Epithelial cell of esophagus (primary cell): ENCODE results near the gene MUC5B.

Experiments
- DNase-seq: peaks from one replicate; pipeline ENCODE4 v3.0.0; 2010; ENCODE audit warnings: low read depth
- H3K4me3 ChIP-seq: 2 replicates; pipeline ENCODE4 v1.5.1; 2011; ENCODE audit warnings: mild to moderate bottlenecking, low read length, control low read depth
- TF ChIP-seq, protein P1 (sequence below): IDR thresholded peaks from 2 replicates; pipeline ENCODE4 v1.5.1; 2011; ENCODE audit warnings: low read depth, mild to moderate bottlenecking, low read length, control low read depth, inconsistent platforms; ENCODE audit not compliant: insufficient read depth; ENCODE audit errors: missing control alignments

Gene MUC5B

DNA sequence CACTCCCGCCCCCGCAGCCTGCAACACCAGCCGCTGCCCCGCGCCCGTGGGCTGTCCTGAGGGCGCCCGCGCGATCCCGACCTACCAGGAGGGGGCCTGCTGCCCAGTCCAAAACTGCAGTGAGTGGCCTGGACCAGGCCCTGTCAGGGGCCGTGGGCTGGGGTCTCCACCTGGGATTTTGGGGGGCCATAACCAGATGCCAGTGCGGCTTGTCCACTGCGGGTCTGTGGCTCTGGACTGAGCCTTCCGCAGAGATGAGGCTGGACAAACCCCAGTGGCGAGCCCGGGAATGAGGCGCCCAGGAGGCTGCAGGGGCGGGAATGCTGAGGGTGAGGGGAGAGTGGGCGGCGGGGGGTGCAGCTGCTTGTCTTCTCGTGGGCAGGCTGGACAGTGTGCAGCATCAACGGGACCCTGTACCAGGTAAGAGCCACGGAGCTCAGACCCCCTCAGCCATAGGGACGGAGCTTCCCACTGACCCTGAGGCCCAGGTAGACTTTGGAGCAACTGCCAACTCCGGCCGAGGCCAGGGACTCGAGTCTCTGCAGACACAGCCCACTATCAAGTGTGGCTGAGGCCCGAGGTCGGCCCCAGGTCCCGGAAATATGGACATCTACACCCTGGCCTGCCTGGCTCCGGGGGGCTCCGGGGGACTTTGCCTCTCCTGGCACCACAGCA is 24.8 kb upstream of the MUC5B start:
- TF ChIP-seq, protein P1, sequence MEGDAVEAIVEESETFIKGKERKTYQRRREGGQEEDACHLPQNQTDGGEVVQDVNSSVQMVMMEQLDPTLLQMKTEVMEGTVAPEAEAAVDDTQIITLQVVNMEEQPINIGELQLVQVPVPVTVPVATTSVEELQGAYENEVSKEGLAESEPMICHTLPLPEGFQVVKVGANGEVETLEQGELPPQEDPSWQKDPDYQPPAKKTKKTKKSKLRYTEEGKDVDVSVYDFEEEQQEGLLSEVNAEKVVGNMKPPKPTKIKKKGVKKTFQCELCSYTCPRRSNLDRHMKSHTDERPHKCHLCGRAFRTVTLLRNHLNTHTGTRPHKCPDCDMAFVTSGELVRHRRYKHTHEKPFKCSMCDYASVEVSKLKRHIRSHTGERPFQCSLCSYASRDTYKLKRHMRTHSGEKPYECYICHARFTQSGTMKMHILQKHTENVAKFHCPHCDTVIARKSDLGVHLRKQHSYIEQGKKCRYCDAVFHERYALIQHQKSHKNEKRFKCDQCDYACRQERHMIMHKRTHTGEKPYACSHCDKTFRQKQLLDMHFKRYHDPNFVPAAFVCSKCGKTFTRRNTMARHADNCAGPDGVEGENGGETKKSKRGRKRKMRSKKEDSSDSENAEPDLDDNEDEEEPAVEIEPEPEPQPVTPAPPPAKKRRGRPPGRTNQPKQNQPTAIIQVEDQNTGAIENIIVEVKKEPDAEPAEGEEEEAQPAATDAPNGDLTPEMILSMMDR, result no peak
- DNase-seq, result no peak
- no peak overlapping the region for H3K4me3 ChIP-seq

DNA sequence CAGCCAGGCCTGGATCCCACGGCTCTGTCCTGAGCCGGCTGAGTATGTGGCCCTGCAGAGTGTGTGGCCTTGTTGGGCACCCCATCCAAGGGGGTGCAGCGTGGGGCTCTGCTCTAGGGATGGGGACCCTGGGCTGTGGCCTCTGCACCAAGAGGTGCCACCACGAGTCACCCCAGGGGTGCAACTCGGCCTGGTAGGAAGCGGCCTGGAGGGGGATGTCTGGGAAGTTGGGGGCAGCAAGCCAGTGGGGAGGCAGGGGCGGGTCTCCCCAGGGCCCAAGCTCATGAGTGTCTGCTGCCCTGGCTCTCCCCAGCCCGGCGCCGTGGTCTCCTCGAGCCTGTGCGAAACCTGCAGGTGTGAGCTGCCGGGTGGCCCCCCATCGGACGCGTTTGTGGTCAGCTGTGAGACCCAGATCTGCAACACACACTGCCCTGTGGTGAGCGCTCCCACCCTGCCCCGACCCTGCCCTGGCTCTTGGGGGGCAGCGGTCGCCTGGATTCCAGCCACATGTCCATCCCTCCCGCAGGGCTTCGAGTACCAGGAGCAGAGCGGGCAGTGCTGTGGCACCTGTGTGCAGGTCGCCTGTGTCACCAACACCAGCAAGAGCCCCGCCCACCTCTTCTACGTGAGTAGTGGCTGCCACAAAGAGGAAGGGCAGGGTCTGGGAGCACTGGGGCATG is 24.2 kb upstream of the MUC5B start:
- DNase-seq, result no peak
- no peak overlapping the region for H3K4me3 ChIP-seq
- TF ChIP-seq, protein P1, result no peak

DNA sequence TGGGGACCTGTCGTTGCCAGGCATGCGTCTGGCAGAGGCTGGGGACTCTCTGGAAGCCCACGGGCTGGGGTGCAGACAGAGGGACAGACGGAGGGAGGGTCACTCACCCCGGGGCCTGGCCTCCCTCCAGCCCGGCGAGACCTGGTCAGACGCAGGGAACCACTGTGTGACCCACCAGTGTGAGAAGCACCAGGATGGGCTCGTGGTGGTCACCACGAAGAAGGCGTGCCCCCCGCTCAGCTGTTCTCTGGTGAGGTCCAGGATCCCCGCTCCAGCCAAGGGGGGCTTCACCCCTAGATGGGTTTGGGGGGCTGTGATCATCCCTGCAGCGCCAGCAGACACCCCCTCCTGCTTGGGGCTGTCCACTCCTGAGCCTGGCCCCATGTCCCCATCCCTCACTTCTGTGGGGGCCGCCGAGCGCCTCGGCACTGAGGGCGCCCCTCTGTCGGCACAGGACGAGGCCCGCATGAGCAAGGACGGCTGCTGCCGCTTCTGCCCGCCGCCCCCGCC is 23.6 kb upstream of the MUC5B start:
- TF ChIP-seq, protein P1, result no peak
- H3K4me3 ChIP-seq, result no peak overlapping the region
- DNase-seq, result no peak

DNA sequence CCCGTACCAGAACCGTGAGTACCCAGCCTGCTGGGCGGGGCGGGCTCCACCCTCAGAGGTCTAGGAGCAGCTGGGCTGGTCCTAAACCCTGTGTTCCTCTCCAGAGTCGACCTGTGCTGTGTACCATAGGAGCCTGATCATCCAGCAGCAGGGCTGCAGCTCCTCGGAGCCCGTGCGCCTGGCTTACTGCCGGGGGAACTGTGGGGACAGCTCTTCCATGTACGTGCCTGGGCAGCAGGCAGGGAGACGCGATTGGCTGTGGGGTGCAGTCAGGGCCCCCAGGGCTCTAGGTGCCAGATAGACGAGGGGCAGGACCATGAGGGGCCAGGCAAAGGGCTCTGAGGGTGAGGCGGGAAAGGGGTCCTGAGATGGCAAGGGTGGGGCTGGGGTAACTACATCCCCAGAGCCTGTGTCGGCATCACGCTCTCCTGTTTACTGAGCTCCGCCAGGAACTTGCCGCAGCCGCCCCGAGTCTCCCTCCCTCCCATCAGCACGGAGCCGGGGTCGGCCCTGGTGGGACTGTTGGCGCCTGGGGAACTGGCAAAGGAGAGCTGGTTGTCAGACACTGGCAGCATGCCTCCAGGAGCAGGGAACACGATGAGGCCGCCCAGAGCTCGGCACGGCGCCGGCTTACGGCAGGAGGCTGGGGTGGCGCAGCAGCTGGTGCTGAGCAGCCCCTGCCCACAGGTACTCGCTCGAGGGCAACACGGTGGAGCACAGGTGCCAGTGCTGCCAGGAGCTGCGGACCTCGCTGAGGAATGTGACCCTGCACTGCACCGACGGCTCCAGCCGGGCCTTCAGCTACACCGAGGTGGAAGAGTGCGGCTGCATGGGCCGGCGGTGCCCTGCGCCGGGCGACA is 22.9 kb upstream of the MUC5B start:
- no peak for DNase-seq
- TF ChIP-seq, protein P1, result no peak

DNA sequence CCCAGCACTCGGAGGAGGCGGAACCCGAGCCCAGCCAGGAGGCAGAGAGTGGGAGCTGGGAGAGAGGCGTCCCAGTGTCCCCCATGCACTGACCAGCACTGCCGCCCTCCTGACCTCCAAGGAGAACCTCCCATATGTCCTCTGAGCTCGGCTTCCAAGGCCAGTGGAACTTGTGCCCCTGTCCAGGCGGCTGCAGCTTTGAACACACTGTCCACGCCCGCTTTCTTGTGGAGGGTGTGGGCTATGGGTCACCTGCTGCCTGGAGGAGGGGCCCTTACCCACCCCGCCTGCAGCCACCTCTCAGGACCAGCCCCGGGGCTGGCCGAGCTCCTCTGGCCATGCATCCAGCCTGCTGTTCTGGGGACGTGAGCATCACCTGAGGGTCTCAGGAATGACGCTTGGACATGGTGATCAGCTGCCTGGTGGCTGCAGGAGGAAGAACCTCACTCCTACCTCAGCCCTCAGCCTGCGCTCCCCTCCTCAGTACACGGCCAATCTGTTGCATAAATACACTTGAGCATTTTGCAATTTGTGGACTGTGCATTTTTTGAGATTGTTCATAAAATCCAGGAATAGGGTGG is 22.2 kb upstream of the MUC5B start:
- H3K4me3 ChIP-seq, result no peak overlapping the region
- no peak for DNase-seq
- TF ChIP-seq, protein P1, result no peak

More for the DNA sequence above, 22.9 kb upstream of the MUC5B start:
- H3K4me3 ChIP-seq, result no peak overlapping the region

DNA sequence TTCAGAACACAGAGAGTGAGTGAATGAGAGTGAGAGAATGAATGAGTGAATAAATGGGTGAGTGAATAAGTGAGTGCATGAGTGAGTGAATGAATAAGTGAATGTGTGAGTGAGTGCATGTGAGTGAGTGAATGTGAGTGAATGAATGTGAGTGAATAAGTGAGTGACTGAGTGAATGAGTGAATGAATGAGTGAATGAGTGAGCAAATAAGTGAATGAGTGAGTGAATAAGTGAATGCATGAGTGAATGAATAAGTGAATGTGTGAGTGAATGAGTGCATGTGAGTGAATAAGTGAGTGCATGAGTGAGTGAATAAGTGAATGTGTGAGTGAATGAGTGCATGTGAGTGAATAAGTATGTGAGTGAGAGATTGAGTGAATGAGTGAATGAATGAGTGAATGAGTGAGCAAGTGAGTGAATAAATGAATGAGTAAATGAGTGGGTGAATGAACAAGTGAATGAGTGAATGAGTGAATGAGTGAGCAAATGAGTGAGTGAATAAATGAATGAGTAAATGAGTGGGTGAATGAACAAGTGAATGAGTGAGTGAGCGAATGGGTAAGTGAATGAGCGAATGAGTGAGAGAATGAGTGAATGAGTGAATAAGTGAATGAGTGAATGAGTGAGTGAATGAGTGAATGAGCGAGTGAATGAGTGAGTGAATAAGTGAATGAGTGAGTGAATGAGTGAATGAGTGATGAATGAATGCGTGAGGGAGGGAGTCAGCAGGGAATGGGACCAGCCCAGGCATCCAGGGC is 21.3 kb upstream of the MUC5B start:
- no peak for DNase-seq
- TF ChIP-seq, protein P1, result no peak
- H3K4me3 ChIP-seq, result no peak overlapping the region
